GM21786 (cell line): ENCODE results near the gene LRMDA.

Experiments
- ATAC-seq: cut with Tn5 transposase; IDR thresholded peaks from one replicate; pipeline ENCODE4 v1.9.1; 2021; ENCODE audit not compliant: unreplicated experiment

LRMDA gene

GRCh38 chr10:76175533-76176165 is 744.2 kb downstream of the LRMDA start:
- ATAC-seq: no peak

GRCh38 chr10:76176166-76176550 is 744.7 kb downstream of the LRMDA start:
- no peak for ATAC-seq

- ATAC-seq: no peak
Measured at GRCh38 chr10:76177936-76178335, 746.5 kb downstream of the LRMDA start.

- no peak for ATAC-seq
Measured at GRCh38 chr10:76178532-76179292, 747.3 kb downstream of the LRMDA start.

GRCh38 chr10:76179806-76180205 is 748.4 kb downstream of the LRMDA start:
- ATAC-seq: no peak

- ATAC-seq: no peak
Measured at GRCh38 chr10:76184647-76185046, 753.2 kb downstream of the LRMDA start.

- ATAC-seq: no peak
Measured at GRCh38 chr10:76185471-76186301, 754.3 kb downstream of the LRMDA start.

- no peak for ATAC-seq
Measured at GRCh38 chr10:76188216-76188615, 756.8 kb downstream of the LRMDA start.

- no peak for ATAC-seq
Measured at GRCh38 chr10:76190634-76191270, 759.3 kb downstream of the LRMDA start.

GRCh38 chr10:76191336-76191735 is 759.9 kb downstream of the LRMDA start:
- no peak for ATAC-seq

GRCh38 chr10:76192151-76192550 is 760.7 kb downstream of the LRMDA start:
- no peak for ATAC-seq

- ATAC-seq: no peak
Measured at GRCh38 chr10:76192694-76193320, 761.4 kb downstream of the LRMDA start.

- no peak for ATAC-seq
Measured at GRCh38 chr10:76195654-76196390, 764.4 kb downstream of the LRMDA start.

GRCh38 chr10:76197293-76197692 is 765.9 kb downstream of the LRMDA start:
- no peak for ATAC-seq

- no peak for ATAC-seq
Measured at GRCh38 chr10:76198287-76199035, 767.0 kb downstream of the LRMDA start.

- no peak for ATAC-seq
Measured at GRCh38 chr10:76201962-76202361, 770.5 kb downstream of the LRMDA start.

GRCh38 chr10:76202777-76203176 is 771.4 kb downstream of the LRMDA start:
- no peak for ATAC-seq

GRCh38 chr10:76205361-76205760 is 773.9 kb downstream of the LRMDA start:
- no peak for ATAC-seq

GRCh38 chr10:76206797-76207352 is 775.5 kb downstream of the LRMDA start:
- no peak for ATAC-seq
